GM19238 (cell line): ENCODE data around the gene ZNF627.
A peak's percentile ranks its signal among the peaks of the same experiment; 100 is the strongest.
"Not testable (repeated sequence)": the region's sequence is repeated elsewhere in the genome, so short reads cannot be mapped to it uniquely, and the experiment has no call there.

Experiments
- DNase-seq: peaks from one replicate; pipeline ENCODE4 v3.0.0; 2011; ENCODE audit warnings: low spot score; ENCODE audit not compliant: insufficient read length

The ZNF627 gene

DNA sequence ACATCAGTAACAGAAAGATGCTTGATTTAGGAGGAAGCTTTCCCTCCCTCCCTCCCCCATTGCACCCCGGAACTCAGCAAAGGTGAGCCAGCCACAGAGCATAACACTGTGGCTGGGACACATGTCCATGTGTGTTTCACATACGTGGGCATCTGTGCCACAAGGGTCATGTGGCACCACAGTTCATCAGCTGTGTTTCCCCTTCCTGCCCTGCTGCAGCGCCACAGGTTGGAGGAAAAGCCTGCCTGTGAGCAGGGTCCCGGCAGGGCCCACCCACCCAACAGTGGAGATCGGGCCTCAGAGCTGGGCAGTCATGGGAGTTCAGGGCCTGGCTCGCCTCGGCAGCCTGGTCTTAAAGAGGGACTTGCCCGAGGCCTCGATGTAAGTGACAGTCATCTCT, 22.6 kb upstream of the ZNF627 start:
- no peak for DNase-seq

DNA sequence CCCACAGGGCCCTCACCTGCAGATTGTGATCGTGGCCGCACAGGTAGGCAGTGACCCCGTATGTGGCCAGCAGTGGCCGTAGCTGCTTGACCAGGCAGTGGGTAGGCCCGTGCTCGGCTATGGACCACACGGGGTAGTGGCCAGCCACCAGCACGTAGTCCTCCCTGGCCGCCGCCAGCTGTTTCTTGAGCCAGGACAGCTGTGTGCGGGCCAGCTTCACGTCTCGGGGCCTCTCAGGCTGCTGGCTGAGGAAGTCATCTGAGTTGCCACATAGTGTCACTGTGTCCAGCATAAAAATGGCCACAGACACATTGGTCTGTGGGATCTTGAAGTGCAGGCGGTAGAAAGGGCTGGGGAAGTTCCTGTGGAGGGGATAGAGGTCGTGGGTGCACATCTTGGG, 21.1 kb upstream of the ZNF627 start:
- DNase-seq, result no peak

DNA sequence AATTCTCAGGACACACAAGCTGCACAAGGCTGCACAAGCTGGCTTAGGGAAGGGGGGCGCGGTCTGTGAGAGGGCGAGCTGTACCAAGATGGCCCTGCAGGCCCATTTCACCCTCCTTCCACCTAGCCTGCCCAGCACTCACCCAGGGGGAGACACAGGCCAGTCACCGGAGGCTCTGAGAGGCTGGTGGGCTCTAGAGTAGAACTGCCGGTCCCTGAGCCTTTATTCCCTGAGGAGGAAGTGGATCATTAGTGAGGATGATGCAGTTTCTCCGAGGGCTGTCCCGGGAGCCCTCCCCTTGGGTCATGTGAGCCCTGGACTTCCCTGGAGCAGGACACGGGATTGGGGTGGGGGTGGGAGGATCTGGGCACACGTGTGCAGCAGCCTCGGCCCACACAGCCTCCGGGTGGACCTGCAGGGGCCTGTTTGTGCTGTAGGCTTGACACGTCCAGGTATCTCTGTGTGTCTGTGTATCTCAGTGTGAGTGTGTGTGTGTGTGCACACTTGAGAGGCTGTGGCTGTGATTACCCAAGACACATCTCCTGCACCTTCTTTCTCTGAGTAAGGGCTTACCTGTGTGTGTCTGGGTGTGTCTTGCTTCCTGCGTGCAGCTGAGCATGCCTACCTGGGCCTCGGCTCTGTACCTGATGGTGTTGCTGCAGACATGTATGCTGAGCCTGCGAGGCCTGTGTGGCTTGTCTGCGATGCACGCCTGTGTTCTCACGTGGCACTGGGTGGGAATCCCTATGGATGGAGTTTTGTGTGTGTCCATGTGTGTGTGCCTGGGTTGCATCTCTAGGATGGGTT, 19.6 kb upstream of the ZNF627 start, which contains the start of gene ACP5:
ACP5 (minus strand) TSS at position 195 of the 807 bp plus-strand sequence. CDS start 328 bp downstream, outside the sequence.
- no peak for DNase-seq

DNA sequence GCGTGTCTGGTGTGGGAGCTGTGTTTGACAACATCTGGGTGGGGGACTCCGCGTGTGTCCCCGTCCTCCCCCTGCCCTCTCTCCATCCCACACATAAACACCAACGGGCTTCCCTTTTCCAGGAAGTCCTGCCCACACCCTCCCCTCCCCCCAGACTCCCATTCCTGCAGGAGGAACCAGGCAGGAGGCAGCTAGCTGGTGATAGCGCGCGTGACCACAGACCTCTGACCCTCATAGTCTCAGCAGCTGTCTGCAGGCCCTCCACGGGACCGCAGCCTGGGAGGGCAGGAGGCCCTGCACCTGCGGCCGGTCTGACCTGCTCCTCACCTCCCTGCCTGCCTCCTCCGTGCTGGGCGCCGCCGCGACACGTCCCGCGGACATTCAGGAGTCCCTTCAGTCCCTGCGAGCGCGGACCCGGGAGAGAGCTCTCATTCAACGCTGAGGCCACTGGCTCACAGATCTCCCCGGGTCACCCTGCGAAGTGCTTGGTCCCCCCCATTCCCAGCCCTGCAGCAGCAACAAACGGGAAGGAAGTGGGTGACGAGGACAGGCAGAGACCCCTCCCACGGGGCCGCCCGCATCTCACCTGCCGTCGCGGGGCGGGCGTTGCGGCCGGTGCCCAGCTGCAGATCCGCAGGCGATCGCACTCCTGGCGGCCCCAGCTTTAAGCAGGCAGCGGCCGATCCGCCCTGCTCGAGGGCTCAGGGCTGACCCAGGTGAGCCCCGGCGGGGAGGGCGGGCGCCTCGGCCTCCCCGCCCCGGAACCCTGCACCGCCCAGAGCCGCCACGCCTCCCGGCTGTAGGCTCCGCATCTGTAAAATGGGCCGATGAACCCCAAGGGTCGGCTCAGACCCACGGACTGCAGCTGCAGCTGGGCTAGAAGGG, 18.8 kb upstream of the ZNF627 start:
- no peak for DNase-seq

DNA sequence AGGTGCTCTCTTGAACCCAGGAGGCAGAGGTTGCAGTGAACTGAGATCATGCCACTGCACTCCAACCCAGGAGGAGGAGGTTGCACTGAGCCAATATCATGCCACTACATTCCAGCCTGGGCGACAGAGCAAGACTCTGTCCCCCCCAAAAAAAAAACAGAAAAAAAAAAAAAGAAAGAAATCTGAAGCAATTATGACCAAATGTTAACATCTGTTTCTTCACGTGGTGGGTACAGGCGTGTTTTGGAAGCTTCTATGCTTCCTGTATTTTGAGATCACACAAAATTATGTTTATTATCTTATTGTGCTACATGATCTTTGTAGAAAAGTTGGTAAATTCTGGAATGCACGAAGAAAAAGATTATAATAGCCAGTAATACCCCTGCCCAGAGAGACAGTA, 17.2 kb upstream of the ZNF627 start:
- no peak for DNase-seq

DNA sequence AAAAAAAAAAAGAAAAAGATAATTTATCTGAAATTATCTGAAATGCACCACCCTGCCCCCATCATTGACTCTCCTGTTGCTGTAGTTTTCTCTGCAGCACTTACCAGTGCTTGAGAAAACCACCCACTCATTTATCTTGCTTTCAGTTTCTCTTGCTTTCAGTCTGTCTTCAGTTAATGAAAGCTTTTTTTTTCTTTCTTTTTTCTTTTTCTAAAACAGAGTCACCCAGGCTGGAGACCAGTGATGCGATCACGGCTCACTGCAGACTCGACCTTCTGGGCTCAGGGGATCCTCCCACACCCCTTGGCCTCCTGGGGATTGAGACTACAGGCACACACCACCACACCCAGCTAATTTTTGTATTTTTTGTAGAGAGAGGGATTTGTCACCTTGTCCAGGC, 15.5 kb upstream of the ZNF627 start:
- peak; percentile 53 for DNase-seq

DNA sequence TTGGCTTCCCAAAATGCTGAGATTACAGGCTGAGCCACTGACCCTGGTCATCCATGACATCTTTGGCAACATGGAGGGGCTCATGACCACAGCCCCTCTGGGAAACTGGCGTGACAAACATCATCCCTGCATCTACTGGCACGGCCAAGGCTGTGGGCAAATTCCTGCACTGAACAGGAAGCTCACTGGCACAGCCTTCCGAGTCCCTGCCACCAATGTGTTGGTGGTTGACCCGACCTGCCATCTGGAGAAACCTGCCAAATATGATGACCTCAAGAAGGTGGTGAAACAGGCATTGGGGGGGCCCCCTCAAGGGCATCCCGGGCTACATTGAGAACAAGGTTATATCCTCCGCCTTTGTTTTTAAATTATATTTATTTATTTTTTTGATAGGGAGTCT, 11.0 kb upstream of the ZNF627 start:
- DNase-seq, result no peak

DNA sequence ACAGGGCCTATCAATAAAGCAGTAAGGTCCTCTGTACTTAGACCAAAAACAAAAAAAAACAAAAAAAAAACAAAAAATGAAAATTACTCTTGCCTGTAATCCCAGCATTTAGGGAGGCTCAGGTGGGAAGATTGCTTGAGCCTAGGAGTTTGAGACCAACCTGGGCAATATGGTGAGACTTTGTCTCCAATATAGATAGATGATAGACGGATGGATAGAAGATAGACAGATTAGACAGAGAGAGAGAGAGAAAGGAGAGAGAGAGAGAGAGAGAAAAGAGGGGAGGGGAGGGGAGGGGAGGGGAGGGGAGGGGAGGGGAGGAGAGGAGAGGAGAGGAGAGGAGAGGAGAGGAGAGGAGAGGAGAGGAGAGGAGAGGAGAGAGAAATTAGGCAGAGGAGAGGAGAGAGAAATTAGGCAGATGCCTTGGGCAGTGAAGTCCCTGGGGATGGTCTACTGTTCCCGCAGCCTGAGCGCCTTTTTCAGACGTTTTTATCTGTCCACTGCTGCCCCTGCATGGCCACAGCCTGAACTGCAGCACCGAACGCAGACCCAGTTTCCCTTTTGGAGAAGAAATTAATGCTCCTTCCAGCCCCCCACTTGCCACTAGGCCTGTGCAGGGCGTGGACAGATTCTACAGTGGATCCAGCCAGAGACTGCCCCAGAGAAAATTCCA, 9.8 kb upstream of the ZNF627 start:
- DNase-seq, result peak; percentile 66

DNA sequence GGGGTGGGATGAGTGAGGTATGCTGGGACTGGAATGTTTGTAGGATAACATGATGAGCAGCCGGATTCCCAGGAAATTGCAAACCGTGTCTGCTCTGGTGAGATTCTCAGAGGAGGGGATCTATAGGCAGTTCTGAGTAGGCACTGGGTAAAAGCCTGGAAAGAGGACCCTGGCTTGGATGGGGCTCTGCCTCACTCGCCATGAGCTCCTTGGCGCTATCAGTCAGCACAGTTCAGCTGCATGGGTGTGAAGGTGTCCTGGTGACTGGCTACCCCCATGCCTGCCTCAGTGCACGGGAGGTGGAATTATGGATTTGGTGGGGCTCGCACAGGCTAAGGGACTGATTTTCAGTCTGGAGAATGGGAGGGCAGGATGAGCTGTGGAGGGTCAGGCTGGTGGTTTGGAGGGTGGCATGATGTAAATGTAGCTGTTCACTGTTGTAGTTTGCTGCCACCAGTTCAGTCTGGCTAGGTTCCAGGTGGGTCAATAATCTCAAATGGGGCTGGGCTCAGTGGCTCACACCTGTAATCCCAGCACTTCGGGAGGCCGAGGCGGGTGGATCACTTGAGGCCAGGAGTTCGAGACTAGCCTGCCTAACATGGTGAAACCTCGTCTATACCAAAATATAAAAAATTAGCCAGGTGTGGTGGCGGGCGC, 9.2 kb upstream of the ZNF627 start:
- no peak for DNase-seq

DNA sequence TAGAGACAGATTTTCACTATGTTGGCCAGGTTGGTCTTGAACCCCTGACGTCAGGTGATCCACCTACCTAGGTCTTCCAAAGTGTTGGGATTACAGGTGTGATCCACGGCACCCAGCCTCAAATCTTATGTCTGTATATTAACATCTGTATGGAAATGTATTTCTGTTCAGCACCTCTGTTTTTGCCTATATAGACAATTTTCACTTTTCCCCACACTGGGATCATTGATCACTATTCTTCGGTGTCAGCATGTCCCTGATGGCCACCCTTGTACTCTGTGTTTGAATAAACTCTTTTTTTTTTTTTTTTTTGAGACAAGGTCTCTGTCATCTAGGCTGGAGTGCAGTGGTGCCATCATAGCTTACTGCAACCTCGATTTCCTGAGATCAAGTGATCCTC, 3.2 kb upstream of the ZNF627 start:
- DNase-seq, result no peak

DNA sequence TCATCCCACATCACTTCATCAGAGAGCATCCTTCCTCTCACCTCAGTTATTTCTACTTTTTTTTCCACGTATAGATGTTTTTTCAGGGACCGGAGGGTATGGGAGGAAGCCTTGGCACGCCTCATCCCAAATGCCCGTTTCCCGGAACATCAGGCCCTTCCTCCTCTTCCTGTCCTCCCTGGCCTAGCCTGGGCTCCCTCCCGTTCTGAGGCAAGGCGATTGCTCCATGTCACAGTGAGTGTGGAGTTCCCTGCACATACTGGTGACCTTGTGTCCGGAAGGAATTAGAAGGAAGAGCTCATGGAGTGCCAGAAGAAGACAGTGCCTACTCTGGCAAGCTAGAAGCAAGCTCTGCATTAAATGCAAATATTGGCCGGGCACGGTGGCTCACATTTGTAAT, 1.1 kb upstream of the ZNF627 start:
- DNase-seq, result no peak

DNA sequence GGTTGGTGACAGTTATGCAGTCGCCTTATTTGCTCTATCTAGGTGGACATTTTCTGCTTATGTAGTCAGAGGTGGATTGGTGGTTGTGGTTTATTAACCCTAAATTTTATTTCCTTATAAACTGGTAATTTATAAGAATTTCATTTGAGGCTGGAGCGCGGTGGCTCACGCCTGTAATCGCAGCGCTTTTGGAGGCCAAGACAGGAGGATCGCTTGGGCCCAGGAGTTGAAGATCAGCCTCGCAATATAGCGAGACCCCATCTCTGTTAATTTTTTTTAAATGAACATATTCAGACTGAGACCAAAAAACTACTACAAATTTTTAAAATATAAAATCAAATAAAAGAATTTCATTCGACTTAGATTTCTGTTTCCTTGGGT, 810 bp downstream of the ZNF627 start:
- DNase-seq, result no peak

DNA sequence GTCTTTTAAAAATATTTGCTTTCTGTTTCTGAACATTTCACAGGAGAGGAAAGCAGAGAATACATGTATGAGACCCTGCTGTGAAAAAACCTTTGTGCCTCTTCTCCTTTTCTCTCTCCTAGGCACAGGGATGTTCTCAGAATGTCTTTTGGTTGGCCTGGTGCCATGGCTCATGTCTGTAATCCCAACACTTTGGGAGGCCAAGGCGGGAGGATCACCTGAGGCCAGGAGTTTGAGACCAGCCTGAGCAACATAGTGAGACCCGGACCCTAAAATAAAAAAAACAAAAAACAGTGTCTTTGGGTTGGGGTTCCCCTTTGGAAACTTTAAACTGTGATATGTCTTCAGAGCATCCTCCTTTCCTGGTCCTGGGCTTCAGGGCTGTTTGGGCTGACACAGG, 1.5 kb downstream of the ZNF627 start:
- DNase-seq, result no peak

DNA sequence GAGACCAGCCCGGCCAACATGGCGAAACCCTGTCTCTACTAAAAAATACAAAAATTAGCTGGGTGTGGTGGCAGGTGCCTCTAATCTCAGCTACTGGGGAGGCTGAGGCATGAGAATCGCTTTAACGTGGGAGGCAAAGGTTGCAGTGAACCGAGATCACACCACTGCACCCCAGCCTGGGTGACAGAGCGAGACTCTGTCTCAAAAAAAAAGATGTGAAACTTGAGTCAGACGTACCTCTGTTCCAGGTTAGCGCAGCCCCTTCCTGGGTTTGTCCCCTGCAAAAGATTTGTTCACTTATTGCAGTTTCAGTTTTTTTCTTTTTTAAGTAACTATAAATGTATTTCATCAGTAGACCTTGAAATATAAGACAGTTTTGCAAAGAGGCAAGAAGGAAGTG, 2.4 kb downstream of the ZNF627 start:
- DNase-seq, result not testable (repeated sequence)

DNA sequence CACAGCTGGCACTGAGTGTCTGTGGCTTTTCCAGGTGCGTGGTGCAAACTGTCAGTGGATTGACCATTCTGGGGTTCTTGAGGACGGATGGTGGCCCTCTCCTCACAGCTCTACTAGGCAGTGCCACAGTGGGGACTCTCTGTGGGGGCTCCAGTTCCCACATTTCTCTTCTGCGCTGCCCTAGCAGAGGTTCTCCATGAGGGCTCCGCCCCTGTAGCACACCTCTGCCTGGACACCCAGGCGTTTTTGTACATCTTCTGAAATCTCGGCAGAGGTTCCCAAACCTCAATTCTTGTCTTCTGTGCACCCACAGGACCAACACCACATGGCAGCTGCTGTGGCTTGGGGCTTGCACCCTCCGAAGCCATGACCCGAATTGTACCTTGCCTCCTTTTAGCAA, 9.2 kb downstream of the ZNF627 start:
- DNase-seq, result no peak

DNA sequence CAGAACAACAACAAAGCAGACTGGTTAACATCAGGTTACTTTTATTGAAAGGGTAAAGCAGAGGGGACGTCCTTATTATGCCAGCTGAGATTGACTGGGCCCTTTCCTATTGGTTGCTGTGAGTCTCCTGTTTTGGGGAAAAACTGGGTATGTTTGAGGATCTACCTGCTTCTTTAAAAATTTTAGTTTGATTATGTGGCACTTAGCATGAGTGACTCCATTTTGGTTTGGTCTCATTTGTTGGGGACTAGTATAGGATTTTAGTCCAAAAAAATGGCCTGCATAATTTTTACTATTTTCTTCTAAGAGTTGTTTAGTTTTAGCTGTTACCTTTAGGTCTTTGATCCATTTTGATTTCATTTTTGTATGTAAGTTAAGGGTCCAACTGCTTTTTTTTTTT, 14.4 kb downstream of the ZNF627 start:
- DNase-seq, result no peak

DNA sequence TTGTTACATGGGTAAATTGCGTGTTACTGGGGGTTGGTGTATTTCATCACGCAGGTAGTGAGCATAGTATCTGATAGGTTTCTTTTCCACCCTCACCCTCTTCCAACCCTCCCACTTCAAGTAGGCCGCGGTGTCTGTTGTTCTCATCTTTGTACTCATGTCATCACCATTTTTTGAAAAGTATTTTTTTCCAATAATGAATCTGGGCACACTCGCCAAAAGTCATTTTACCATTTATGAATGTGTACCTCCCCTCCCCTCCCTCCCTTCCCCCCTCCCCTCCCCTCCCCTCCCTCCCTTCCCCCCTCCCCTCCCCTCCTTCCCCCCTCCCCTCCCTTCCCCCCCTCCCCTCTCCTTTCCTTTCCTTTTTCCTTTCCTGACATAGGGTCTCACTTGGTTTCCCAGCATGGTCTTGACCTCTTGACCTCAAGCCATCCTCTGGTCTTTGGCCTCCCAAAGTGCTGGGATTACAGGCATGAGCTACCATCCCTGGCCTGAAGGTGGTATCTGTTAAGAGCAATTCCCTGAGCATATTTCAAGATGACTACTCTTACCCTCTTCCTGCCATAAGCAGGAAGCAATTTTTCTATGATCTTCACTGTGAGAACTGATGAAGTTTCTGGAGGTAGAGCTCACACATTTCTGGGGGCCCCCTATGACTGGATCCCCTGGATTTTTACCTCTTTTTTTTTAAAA, 15.7 kb downstream of the ZNF627 start:
- no peak for DNase-seq

DNA sequence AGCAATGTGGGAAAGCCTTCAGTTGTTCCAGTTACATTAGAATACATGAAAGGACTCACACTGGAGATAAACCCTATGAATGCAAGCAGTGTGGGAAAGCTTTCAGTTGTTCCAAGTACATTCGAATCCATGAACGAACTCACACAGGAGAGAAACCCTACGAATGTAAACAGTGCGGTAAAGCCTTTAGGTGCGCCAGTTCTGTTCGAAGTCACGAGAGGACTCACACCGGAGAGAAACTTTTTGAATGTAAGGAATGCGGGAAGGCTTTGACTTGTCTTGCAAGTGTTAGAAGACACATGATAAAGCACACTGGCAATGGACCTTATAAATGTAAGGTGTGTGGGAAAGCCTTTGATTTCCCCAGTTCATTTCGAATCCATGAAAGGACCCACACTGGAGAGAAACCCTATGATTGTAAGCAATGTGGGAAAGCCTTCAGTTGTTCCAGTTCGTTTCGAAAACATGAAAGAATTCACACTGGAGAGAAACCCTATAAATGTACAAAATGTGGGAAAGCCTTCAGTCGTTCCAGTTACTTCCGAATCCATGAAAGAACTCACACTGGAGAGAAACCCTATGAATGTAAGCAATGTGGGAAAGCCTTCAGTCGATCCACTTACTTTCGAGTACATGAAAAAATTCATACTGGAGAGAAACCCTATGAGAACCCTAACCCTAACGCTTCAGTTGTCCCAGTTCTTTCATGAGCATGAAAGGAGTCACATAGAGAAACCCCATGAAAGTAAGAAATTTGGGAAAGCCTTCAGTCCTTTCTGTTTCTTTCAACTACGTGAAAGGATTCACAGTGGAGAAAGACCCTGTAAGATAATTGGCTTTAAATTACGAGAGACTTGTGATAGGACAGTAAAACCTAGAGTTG, 20.1 kb downstream of the ZNF627 start:
- no peak for DNase-seq

DNA sequence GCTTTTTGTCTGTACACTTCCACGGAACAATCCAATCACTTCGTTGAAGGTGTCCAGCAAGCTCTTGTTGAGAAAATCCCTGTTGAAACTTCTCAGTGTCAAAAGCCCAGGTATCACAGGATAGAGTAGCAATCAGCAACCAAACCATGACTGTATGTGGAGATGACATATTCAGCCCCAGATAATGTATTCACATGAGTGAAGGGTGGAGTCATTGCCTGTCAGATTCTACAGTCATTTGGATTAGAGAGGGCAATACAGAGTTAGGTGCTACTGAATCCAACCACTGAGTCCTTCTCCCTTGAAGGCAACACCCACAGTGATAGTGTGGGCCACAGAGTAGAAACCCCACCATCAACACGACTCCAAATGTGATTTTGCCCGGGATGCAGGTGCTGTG, 23.3 kb downstream of the ZNF627 start:
- no peak for DNase-seq

DNA sequence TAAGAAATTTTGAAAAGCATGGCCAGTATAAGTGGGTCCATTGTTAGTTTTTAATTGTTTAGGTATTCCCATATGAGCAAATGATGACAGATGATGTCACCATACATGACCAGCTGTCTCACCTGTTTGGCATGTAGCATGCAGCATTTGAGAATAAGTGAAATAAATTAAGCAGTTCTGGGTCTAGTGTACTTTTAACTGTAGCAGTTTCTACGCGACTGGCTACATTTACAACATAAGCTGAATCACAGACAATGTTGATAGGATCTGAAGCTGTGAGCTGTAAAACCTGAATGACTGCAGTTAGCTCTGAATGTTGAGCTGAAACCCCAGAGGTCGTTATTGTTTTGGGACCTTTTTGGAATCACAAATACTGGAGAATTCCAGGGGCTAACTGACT, 25.1 kb downstream of the ZNF627 start:
- not testable (repeated sequence) for DNase-seq
